Hepatocyte (in vitro differentiated cells): ENCODE measurements around the gene SLC22A23. TPM values are rescaled to one million over a fixed set of nuclear protein-coding genes. Genes with fewer than 3 reads are reported as not detected.

Experiments
- DNase-seq: peaks from one replicate; pipeline ENCODE4 v3.0.0-alpha.2; 2016; ENCODE audit warnings: low spot score
- H2AFZ ChIP-seq: fragments of 200-600 bp; sonication (generic); 2 replicates; pipeline ENCODE4 v1.6.0; 2016; ENCODE audit warnings: antibody characterized with exemption, mild to moderate bottlenecking
- H3K27ac ChIP-seq: fragments of 200-600 bp; sonication (generic); 2 replicates; pipeline ENCODE4 v1.5.1; 2016; ENCODE audit warnings: mild to moderate bottlenecking
- H3K27me3 ChIP-seq: fragments of 200-600 bp; sonication (generic); 2 replicates; pipeline ENCODE4 v1.6.1; 2016
- H3K36me3 ChIP-seq: fragments of 200-600 bp; sonication (generic); replicated peaks from 2 replicates; pipeline ENCODE4 v1.5.1; 2016; ENCODE audit warnings: low read depth; ENCODE audit not compliant: insufficient read depth
- H3K4me1 ChIP-seq: fragments of 200-600 bp; sonication (generic); 2 replicates; pipeline ENCODE4 v1.5.1; 2016; ENCODE audit warnings: mild to moderate bottlenecking, moderate library complexity; ENCODE audit not compliant: insufficient read depth
- H3K4me2 ChIP-seq: fragments of 200-600 bp; sonication (generic); 2 replicates; pipeline ENCODE4 v1.6.0; 2016
- H3K4me3 ChIP-seq: fragments of 200-600 bp; sonication (generic); 2 replicates; pipeline ENCODE4 v1.5.1; 2016; ENCODE audit warnings: mild to moderate bottlenecking
- H3K79me2 ChIP-seq: fragments of 200-600 bp; sonication (generic); 2 replicates; pipeline ENCODE4 v1.6.0; 2017; ENCODE audit warnings: mild to moderate bottlenecking
- H3K9me2 ChIP-seq: fragments of 200-600 bp; sonication (generic); replicated peaks from 2 replicates; pipeline ENCODE4 v1.6.0; 2017; ENCODE audit warnings: mild to moderate bottlenecking; ENCODE audit not compliant: insufficient read depth
- H3K9me3 ChIP-seq: fragments of 200-600 bp; sonication (generic); 2 replicates; pipeline ENCODE4 v1.5.1; 2016; ENCODE audit warnings: low read depth, mild to moderate bottlenecking
- H4K20me1 ChIP-seq: fragments of 200-600 bp; sonication (generic); 2 replicates; pipeline ENCODE4 v1.6.0; 2016; ENCODE audit warnings: mild to moderate bottlenecking; ENCODE audit not compliant: insufficient read depth, poor library complexity, severe bottlenecking
- CTCF ChIP-seq: fragments of 200-600 bp; sonication (generic); IDR thresholded peaks from 2 replicates; pipeline ENCODE4 v1.5.1; 2016; ENCODE audit warnings: antibody characterized with exemption, mild to moderate bottlenecking; ENCODE audit not compliant: poor library complexity
- EZH2 ChIP-seq: fragments of 200-600 bp; sonication (generic); IDR thresholded peaks from 2 replicates; pipeline ENCODE4 v1.6.1; 2016; ENCODE audit warnings: antibody characterized with exemption, mild to moderate bottlenecking, borderline replicate concordance
- EZH2phosphoT487 ChIP-seq: fragments of 200-600 bp; sonication (generic); IDR thresholded peaks from one replicate; pipeline ENCODE4 v1.6.1; 2018; ENCODE audit warnings: antibody characterized with exemption, mild to moderate bottlenecking, low read depth, moderate library complexity; ENCODE audit not compliant: unreplicated experiment, severe bottlenecking
- WGBS: methylation state at CpG from one replicate; pipeline ENCODE4 v1.1.6; 2016; ENCODE audit warnings: low lambda C conversion rate; ENCODE audit errors: missing lambda C conversion rate; 5-methylcytosine and 5-hydroxymethylcytosine counted together
- polyA plus RNA-seq: library from polyadenylated mRNA; unstranded; fragments of >200 nt; fragmentation: Nextera tagmentation; extraction: Ambion mirVana; gene quantifications from 2 replicates; pipeline ENCODE4 v1.2.1, GENCODE V29; 2016
- total RNA-seq: library from RNA; depleted of rRNA; stranded (reverse); fragments of >200 nt; gene quantifications from 2 replicates; pipeline ENCODE4 v1.2.3, GENCODE V29; 2014

Gene SLC22A23
- total and polyA plus RNA-seq, 2 experiments from 2014 or later: 14.3 to 14.8 TPM

DNA sequence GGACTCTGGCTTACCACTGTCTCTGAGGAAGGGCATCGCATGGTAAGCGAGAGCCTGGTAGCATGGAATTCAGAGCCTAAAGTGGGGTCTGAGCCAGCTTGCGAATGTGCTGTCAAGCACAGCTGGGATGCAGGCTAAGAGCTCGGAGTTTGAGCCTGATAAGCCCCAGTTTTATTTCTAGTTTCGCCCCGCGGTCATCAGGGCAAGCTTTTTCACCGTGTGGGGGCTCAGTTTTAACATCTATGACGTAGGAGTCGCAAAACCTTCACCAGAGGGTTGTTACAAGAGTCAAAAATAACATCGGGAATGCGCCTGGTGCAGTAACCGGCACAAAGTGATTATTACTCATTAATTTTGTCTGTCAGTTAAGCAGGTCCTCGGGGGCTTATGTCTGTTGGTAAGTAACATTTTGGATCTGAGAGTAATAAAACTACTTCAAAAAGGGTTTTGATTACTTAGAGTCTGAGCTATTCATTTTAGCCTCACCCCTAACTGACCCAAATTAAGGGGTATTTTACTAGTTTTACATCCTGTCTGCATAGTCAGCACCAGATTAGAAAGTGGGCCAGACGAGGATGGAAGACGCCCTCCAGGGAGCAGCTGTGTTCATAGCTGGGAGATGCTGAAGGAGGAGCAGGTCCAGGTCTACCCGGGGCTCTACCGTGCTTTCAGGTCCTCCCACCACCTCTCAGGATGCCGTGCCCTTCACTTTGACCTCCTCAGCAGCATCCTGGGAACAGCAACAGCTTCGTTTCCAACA is 29.7 kb downstream of the SLC22A23 start:
- Histone ChIP-seq H3K4me2 (peak overlapping the region; percentile 9), H3K36me3 (no peaks in the 10 kb centered on the region), H3K27me3 (no peaks in the 10 kb centered on the region), H3K9me2 (no peaks in the 10 kb centered on the region), H3K79me2 (peaks cover 24% of the 10 kb centered on the region), H3K27ac (peak overlapping the region; percentile 26), H3K9me3 (no peaks in the 10 kb centered on the region), H2AFZ (no peak overlapping the region), H3K4me1 (peaks cover 3% of the 10 kb centered on the region), H3K4me3 (no peak overlapping the region), H4K20me1 (no peaks in the 10 kb centered on the region)
- WGBS: 62% methylated on average over 20 of the region's 20 CpGs
- DNase-seq: no peak
- TF ChIP-seq EZH2 (no peak), CTCF (no peak), EZH2phosphoT487 (no peak)

- DNase-seq: no peak
- H3K36me3 ChIP-seq: no peaks in the 10 kb centered on the region
- peaks cover 6% of the 10 kb centered on the region for H3K4me1 ChIP-seq
- H3K27me3 ChIP-seq: no peaks in the 10 kb centered on the region
- H3K27ac ChIP-seq: peak overlapping the region; percentile 26
- no peak overlapping the region for H3K4me3 ChIP-seq
- no peaks in the 10 kb centered on the region for H3K9me2 ChIP-seq
- TF ChIP-seq EZH2 (no peak), EZH2phosphoT487 (no peak), CTCF (no peak)
- no peak overlapping the region for H2AFZ ChIP-seq
- WGBS: 92% methylated on average over 3 of the region's 3 CpGs
- no peaks in the 10 kb centered on the region for H4K20me1 ChIP-seq
- peak overlapping the region; percentile 9 for H3K4me2 ChIP-seq
- H3K9me3 ChIP-seq: no peaks in the 10 kb centered on the region
- H3K79me2 ChIP-seq: peaks cover 23% of the 10 kb centered on the region
These were observed 30.5 kb downstream of the SLC22A23 start for GRCh38 chr6:3426091-3426926.

GRCh38 chr6:3425574-3425973 is 31.3 kb downstream of the SLC22A23 start:
- H3K9me3 ChIP-seq: no peaks in the 10 kb centered on the region
- H2AFZ ChIP-seq: no peak overlapping the region
- H3K4me1 ChIP-seq: peaks cover 6% of the 10 kb centered on the region
- no peak overlapping the region for H3K4me2 ChIP-seq
- H3K9me2 ChIP-seq: no peaks in the 10 kb centered on the region
- no peak overlapping the region for H3K27ac ChIP-seq
- TF ChIP-seq EZH2 (no peak), CTCF (no peak), EZH2phosphoT487 (no peak)
- no peak for DNase-seq
- 74% methylated on average over 2 of the region's 2 CpGs for WGBS
- H3K27me3 ChIP-seq: no peaks in the 10 kb centered on the region
- H3K36me3 ChIP-seq: no peaks in the 10 kb centered on the region
- H4K20me1 ChIP-seq: no peaks in the 10 kb centered on the region
- H3K79me2 ChIP-seq: peaks cover 20% of the 10 kb centered on the region
- H3K4me3 ChIP-seq: no peak overlapping the region
